ENCODE data around the gene FOXP1. TPM values are rescaled to one million over a fixed set of nuclear protein-coding genes. Genes with fewer than 3 reads are reported as not detected.

Gene FOXP1
- total and polyA plus RNA-seq, 7 experiments from 2014 or later, result 104 to 537 (median 444) TPM

DNA sequence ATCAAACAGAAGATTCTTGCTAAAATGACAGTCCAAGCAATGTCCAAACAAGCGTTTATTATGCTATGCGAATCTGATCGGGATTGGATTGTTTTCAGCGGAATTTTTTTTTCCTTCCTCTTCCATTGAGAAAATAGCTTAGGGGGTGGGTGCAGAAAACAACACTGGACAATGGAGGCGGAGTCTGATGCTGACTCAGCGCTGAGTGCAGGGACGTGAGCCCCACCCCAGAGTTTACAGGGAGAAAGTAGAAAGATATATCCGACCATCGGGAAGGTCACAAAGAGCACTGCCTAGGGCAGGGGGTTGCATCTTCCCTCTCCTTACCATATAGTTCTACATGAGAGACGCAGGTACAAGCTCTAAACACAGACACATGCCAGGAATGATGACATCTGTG lies 117.0 kb downstream of the FOXP1 start:
- no peaks in the 10 kb centered on the region for H3K27me3 ChIP-seq (ENCODE audit: control insufficient read depth in 2 of 2, insufficient read depth in 2 of 2, low read length in 2 of 2)
- H3K4me3 Mint-ChIP-seq, result peak overlapping the region in 3 of 10 donors; percentile 21 to 73 (median 61)
- H3K27ac ChIP-seq (ENCODE audit: low read depth, low read length), result no peak overlapping the region
- peaks cover 0 to 5% (median 0%) of the 10 kb centered on the region in 11 donors for H3K9me3 Mint-ChIP-seq
- ChIA-PET CTCF (interaction anchor here (0.5 kb wide), 1 partner anchor 36 kb away, joined by 3 read pairs; no protein-coding TSS in a partner anchor), POLR2A (interaction anchor here (0.5 to 1.8 kb wide), 11 partner anchors 9 to 43 kb away, joined by 3 to 9 read pairs (median 4); no protein-coding TSS in a partner anchor)
- no peak for DNase-seq
- peaks cover 0 to 32% (median 0%) of the 10 kb centered on the region in 3 experiments for H3K36me3 ChIP-seq (ENCODE audit: control insufficient read depth in 2 of 3, insufficient read depth in 3 of 3, low read length in 3 of 3)
- no peak overlapping the region for H3K4me3 ChIP-seq (ENCODE audit: low read length)
- peaks cover 19 to 75% (median 56%) of the 10 kb centered on the region in 5 donors for H3K36me3 Mint-ChIP-seq
- no peaks in the 10 kb centered on the region for H3K27me3 Mint-ChIP-seq
- no peak for ATAC-seq
- peaks cover 11 to 98% (median 79%) of the 10 kb centered on the region in 7 donors for H3K4me1 Mint-ChIP-seq
- no peaks in the 10 kb centered on the region for H3K9me3 ChIP-seq (ENCODE audit: control insufficient read depth in 2 of 3, low read length in 3 of 3)
- peak overlapping the region in 8 of 9 donors; percentile 8 to 99 (median 90) for H3K27ac Mint-ChIP-seq
- intact Hi-C loops (cut with micrococcal nuclease), result loop anchor here in 1 of 2 donors (1.0 kb wide), 1 partner anchor 8 kb away; no protein-coding TSS in a partner anchor
- H3K4me1 ChIP-seq (ENCODE audit: control insufficient read depth in 2 of 2, insufficient read depth in 2 of 2, low read length in 2 of 2), result peaks cover 5 to 44% of the 10 kb centered on the region in 2 donors

DNA sequence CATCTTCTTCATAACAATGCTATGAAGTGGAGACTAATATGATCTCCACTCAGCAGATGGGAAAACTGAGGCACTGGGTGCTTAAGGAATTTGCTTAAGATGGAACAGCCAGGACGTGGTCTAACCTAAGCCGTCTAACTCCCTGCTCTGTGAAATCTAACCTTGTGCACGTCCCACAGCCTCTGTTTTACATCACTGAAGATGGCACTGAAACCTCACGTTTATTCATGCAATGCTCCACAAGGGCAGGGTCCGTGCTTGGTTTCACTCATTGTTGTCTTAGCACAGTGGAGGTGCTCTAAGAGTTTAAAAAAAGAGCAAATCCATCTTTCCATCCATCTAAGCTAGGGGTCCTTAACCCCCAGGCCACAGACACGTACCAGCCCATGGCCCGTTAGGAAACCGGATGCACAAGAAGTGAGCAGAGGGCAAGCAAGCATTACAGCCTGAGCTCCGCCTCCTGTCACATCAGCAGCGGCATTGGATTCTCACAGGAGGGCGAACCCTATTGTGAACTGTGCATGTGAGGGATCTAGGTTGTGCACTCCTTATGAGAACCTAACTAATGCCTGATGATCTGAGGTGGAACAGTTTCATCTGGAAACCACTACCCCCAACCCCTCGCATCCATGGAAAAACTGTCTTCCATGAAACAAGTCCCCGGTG lies 118.0 kb downstream of the FOXP1 start:
- H3K4me3 Mint-ChIP-seq, result peak overlapping the region in 4 of 10 donors; percentile 14 to 73 (median 54)
- ATAC-seq, result peak; percentile 10

DNA sequence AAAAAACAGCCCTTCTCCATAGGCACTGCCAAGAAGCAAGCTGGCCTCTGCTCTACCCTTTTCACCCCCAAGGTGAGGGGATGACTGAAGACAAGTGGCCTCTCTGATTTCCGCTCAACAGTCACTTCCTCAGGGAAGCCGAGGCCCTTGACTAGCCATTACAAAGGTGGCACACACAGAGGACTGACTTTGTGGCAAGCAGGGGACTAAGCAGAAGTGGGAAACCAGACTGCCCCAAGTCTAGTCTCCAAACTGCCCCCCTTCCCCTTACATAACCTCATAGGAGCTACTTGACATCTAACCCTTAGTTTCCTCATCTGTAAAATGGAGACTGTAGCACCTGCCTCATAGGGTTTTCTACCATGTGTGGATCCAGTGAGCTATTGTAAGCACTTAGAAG lies 118.9 kb downstream of the FOXP1 start:
- Histone ChIP-seq H3K9me3 (ENCODE audit: control insufficient read depth in 2 of 3, low read length in 3 of 3) (no peaks in the 10 kb centered on the region), H3K27me3 (ENCODE audit: control insufficient read depth in 2 of 2, insufficient read depth in 2 of 2, low read length in 2 of 2) (no peaks in the 10 kb centered on the region), H3K27ac (ENCODE audit: low read depth, low read length) (no peak overlapping the region), H3K36me3 (ENCODE audit: control insufficient read depth in 2 of 3, insufficient read depth in 3 of 3, low read length in 3 of 3) (peaks cover 0 to 32% (median 0%) of the 10 kb centered on the region in 3 experiments), H3K4me3 (ENCODE audit: low read length) (no peak overlapping the region), H3K4me1 (ENCODE audit: control insufficient read depth in 2 of 2, insufficient read depth in 2 of 2, low read length in 2 of 2) (peaks cover 4 to 38% of the 10 kb centered on the region in 2 donors)
- H3K36me3 Mint-ChIP-seq, result peaks cover 25 to 86% (median 61%) of the 10 kb centered on the region in 5 donors
- H3K4me3 Mint-ChIP-seq, result peak overlapping the region in 1 of 10 donors; percentile 14
- ChIA-PET POLR2A (interaction anchor here (1.8 kb wide), 1 partner anchor 27 kb away, joined by 5 read pairs; no protein-coding TSS in a partner anchor), CTCF (interaction anchor here (0.6 kb wide), 1 partner anchor 75 kb away, joined by 3 read pairs; no protein-coding TSS in a partner anchor)
- peaks cover 0 to under 1% (median 0%) of the 10 kb centered on the region in 5 donors for H3K27me3 Mint-ChIP-seq
- peaks cover 0 to 6% (median 0%) of the 10 kb centered on the region in 11 donors for H3K9me3 Mint-ChIP-seq
- peak; percentile 25 for ATAC-seq
- no peak for DNase-seq
- intact Hi-C loops (cut with micrococcal nuclease), result no loop called here
- peaks cover 18 to 98% (median 83%) of the 10 kb centered on the region in 7 donors for H3K4me1 Mint-ChIP-seq
- peak overlapping the region in 8 of 9 donors; percentile 20 to 99 (median 94) for H3K27ac Mint-ChIP-seq

More for the DNA sequence above, 118.0 kb downstream of the FOXP1 start:
- ChIA-PET POLR2A (interaction anchor here (1.0 to 1.8 kb wide), 8 partner anchors 10 to 42 kb away, joined by 3 to 9 read pairs (median 4); no protein-coding TSS in a partner anchor), CTCF (interaction anchor here (1.1 kb wide), 1 partner anchor 9 kb away, joined by 3 read pairs; no protein-coding TSS in a partner anchor)
- H3K36me3 ChIP-seq (ENCODE audit: control insufficient read depth in 2 of 3, insufficient read depth in 3 of 3, low read length in 3 of 3), result peaks cover 0 to 32% (median 0%) of the 10 kb centered on the region in 3 experiments
- peaks cover 18 to 98% (median 87%) of the 10 kb centered on the region in 7 donors for H3K4me1 Mint-ChIP-seq
- no peaks in the 10 kb centered on the region for H3K27me3 ChIP-seq (ENCODE audit: control insufficient read depth in 2 of 2, insufficient read depth in 2 of 2, low read length in 2 of 2)
- no peak overlapping the region for H3K4me3 ChIP-seq (ENCODE audit: low read length)
- H3K27ac Mint-ChIP-seq, result peak overlapping the region in 8 of 9 donors; percentile 84 to 99 (median 92)
- intact Hi-C loops (cut with micrococcal nuclease), result loop anchor here in 1 of 2 donors (1.0 kb wide), 1 partner anchor 7 kb away; no protein-coding TSS in a partner anchor
- peaks cover 5 to 44% of the 10 kb centered on the region in 2 donors for H3K4me1 ChIP-seq (ENCODE audit: control insufficient read depth in 2 of 2, insufficient read depth in 2 of 2, low read length in 2 of 2)
- no peak for DNase-seq
- H3K9me3 ChIP-seq (ENCODE audit: control insufficient read depth in 2 of 3, low read length in 3 of 3), result no peaks in the 10 kb centered on the region
- peaks cover 25 to 82% (median 61%) of the 10 kb centered on the region in 5 donors for H3K36me3 Mint-ChIP-seq
- peaks cover 0 to 6% (median 0%) of the 10 kb centered on the region in 11 donors for H3K9me3 Mint-ChIP-seq
- H3K27me3 Mint-ChIP-seq, result no peaks in the 10 kb centered on the region
- H3K27ac ChIP-seq (ENCODE audit: low read depth, low read length), result peak overlapping the region; percentile 9

DNA sequence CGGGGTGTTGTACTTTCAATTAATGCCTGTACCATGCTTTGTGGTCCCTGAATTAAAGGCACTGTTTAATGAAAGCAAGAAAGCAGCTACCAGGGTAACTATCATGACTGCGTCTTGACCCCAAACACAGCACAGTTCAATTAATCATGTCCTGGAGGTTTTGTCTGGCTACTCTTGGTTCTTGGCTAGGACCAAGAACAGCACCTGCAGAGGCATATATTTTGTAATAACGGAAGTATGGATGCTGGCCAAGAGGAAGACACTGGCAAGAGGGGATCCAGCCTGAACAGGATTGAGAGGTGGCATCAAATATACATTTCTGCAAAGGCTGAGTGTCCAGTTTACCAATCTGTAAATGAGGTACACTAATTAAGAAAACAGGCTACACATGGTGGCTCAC lies 119.9 kb downstream of the FOXP1 start:
- ChIA-PET CTCF (no interaction called here), POLR2A (interaction anchor here (0.5 to 1.9 kb wide), 6 partner anchors 9 to 376 kb away, joined by 3 to 9 read pairs (median 4); no protein-coding TSS in a partner anchor)
- Mint-ChIP-seq H3K27me3 (peaks cover 0 to 3% (median 0%) of the 10 kb centered on the region in 5 donors), H3K27ac (peak overlapping the region in 8 of 9 donors; percentile 83 to 99 (median 94)), H3K4me3 (peak overlapping the region in 3 of 10 donors; percentile 10 to 24 (median 10)), H3K9me3 (peaks cover 0 to 6% (median 0%) of the 10 kb centered on the region in 11 donors), H3K4me1 (peaks cover 13 to 98% (median 83%) of the 10 kb centered on the region in 7 donors), H3K36me3 (peaks cover 22 to 78% (median 56%) of the 10 kb centered on the region in 5 donors)
- DNase-seq (no peak), ATAC-seq (no peak)
- no peaks in the 10 kb centered on the region for H3K27me3 ChIP-seq (ENCODE audit: control insufficient read depth in 2 of 2, insufficient read depth in 2 of 2, low read length in 2 of 2)
- H3K4me1 ChIP-seq (ENCODE audit: control insufficient read depth in 2 of 2, insufficient read depth in 2 of 2, low read length in 2 of 2), result peaks cover 2 to 44% of the 10 kb centered on the region in 2 donors
- no peak overlapping the region for H3K27ac ChIP-seq (ENCODE audit: low read depth, low read length)
- H3K9me3 ChIP-seq (ENCODE audit: control insufficient read depth in 2 of 3, low read length in 3 of 3), result no peaks in the 10 kb centered on the region
- H3K4me3 ChIP-seq (ENCODE audit: low read length), result no peak overlapping the region
- intact Hi-C loops (cut with micrococcal nuclease), result no loop called here
- H3K36me3 ChIP-seq (ENCODE audit: control insufficient read depth in 2 of 3, insufficient read depth in 3 of 3, low read length in 3 of 3), result peaks cover 0 to 29% (median 0%) of the 10 kb centered on the region in 3 experiments

DNA sequence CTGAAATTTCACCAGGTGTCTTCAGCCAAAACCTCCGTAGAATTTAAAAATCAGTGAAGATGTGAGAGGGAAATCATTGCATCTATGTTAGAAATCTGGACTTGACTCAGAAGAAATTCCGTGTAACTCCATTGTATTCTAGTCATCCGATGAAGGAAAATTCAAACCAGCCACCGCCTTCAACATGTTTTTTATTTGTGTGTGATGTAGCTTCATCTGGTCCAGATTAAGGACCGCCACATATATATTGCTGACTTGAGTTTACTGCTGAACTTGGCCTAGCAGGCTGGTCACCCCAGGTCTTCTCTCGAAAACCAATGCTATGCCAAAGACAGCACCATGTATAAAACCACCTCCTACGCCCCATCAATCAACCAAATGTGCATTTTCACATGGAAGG lies 120.9 kb downstream of the FOXP1 start:
- CTCF ChIA-PET, result interaction anchor here (0.7 kb wide), 2 partner anchors 36 to 44 kb away, joined by 3 to 4 read pairs; no protein-coding TSS in a partner anchor

More for the DNA sequence above, 120.9 kb downstream of the FOXP1 start:
- peaks cover 0 to 9% (median 0%) of the 10 kb centered on the region in 5 donors for H3K27me3 Mint-ChIP-seq
- intact Hi-C loops (cut with micrococcal nuclease), result no loop called here
- no peak for DNase-seq
- H3K27ac ChIP-seq (ENCODE audit: low read depth, low read length), result no peak overlapping the region
- no peak for ATAC-seq
- no peak overlapping the region for H3K4me3 ChIP-seq (ENCODE audit: low read length)
- peak overlapping the region in 8 of 9 donors; percentile 78 to 99 (median 93) for H3K27ac Mint-ChIP-seq
- peaks cover 0 to 5% (median 0%) of the 10 kb centered on the region in 11 donors for H3K9me3 Mint-ChIP-seq
- peak overlapping the region in 5 of 10 donors; percentile 0 to 61 (median 7) for H3K4me3 Mint-ChIP-seq
- no peaks in the 10 kb centered on the region for H3K9me3 ChIP-seq (ENCODE audit: control insufficient read depth in 2 of 3, low read length in 3 of 3)
- no peaks in the 10 kb centered on the region for H3K27me3 ChIP-seq (ENCODE audit: control insufficient read depth in 2 of 2, insufficient read depth in 2 of 2, low read length in 2 of 2)
- peaks cover 0 to 19% (median 0%) of the 10 kb centered on the region in 3 experiments for H3K36me3 ChIP-seq (ENCODE audit: control insufficient read depth in 2 of 3, insufficient read depth in 3 of 3, low read length in 3 of 3)
- H3K36me3 Mint-ChIP-seq, result peaks cover 17 to 72% (median 48%) of the 10 kb centered on the region in 5 donors
- POLR2A ChIA-PET, result interaction anchor here (0.9 to 1.9 kb wide), 4 partner anchors 10 to 49 kb away, joined by 3 to 9 read pairs (median 4); no protein-coding TSS in a partner anchor
- peaks cover 20 to 98% (median 83%) of the 10 kb centered on the region in 7 donors for H3K4me1 Mint-ChIP-seq
- H3K4me1 ChIP-seq (ENCODE audit: control insufficient read depth in 2 of 2, insufficient read depth in 2 of 2, low read length in 2 of 2), result peaks cover 12 to 50% of the 10 kb centered on the region in 2 donors

Measured in naive thymus-derived CD4-positive, alpha-beta T cell (primary cell).